Head of caudate nucleus (tissue), 42 donors: ENCODE results near the gene RIPOR2.

Source experiments
- DNase-seq, 42 donors: peaks; one replicate each; pipeline versions ENCODE4 v3.0.0 to v3.0.0-alpha.2; 2020 to 2021; ENCODE audit warnings: mixed read lengths in 7 of 42
- intact Hi-C: fragments of 100-400 bp; cut with DNase I; formaldehyde crosslinking; loops from one replicate; pipeline ENCODE4 v1.15.0; 2022

The RIPOR2 gene

GRCh38 chr6:24864343-24864742 lies 71.4 kb downstream of the RIPOR2 start:
- DNase-seq = no peak

GRCh38 chr6:24861934-24862333 lies 73.8 kb downstream of the RIPOR2 start:
- intact Hi-C loops = no loop called here
- no peak for DNase-seq

More at GRCh38 chr6:24864343-24864742, 71.4 kb downstream of the RIPOR2 start:
- intact Hi-C loops = no loop called here

- DNase-seq = no peak
- intact Hi-C loops = loop anchor here (5.0 to 10.0 kb wide), 2 partner anchors 135 to 203 kb away; no protein-coding TSS in a partner anchor
These were observed 76.1 kb downstream of the RIPOR2 start for GRCh38 chr6:24859608-24860200.

GRCh38 chr6:24859132-24859531 lies 76.6 kb downstream of the RIPOR2 start:
- intact Hi-C loops = loop anchor here (5.0 to 10.0 kb wide), 2 partner anchors 136 to 203 kb away; no protein-coding TSS in a partner anchor
- peak in 33 of 42 donors; percentile 20 to 80 (median 51) for DNase-seq

- intact Hi-C loops = loop anchor here (5.0 to 10.0 kb wide), 2 partner anchors 137 to 204 kb away; no protein-coding TSS in a partner anchor
- no peak for DNase-seq
These were observed 77.5 kb downstream of the RIPOR2 start for GRCh38 chr6:24858177-24858653.

GRCh38 chr6:24856901-24857670 lies 78.7 kb downstream of the RIPOR2 start:
- DNase-seq = peak in 15 of 42 donors; percentile 22 to 77 (median 40)
- intact Hi-C loops = loop anchor here (5.0 to 10.0 kb wide), 2 partner anchors 138 to 205 kb away; no protein-coding TSS in a partner anchor

- DNase-seq = no peak
- intact Hi-C loops = loop anchor here (5.0 to 10.0 kb wide), 2 partner anchors 139 to 206 kb away; no protein-coding TSS in a partner anchor
These were observed 79.5 kb downstream of the RIPOR2 start for GRCh38 chr6:24856246-24856599.

GRCh38 chr6:24855395-24856245 lies 80.1 kb downstream of the RIPOR2 start:
- intact Hi-C loops = loop anchor here (5.0 to 10.0 kb wide), 2 partner anchors 139 to 207 kb away; no protein-coding TSS in a partner anchor
- peak in 40 of 42 donors; percentile 28 to 85 (median 66) for DNase-seq

- intact Hi-C loops = loop anchor here (10.0 kb wide), 1 partner anchor 141 kb away; no protein-coding TSS in a partner anchor
- no peak for DNase-seq
These were observed 81.6 kb downstream of the RIPOR2 start for GRCh38 chr6:24854077-24854666.

- intact Hi-C loops = loop anchor here (10.0 kb wide), 1 partner anchor 144 kb away; no protein-coding TSS in a partner anchor
- DNase-seq = no peak
These were observed 84.7 kb downstream of the RIPOR2 start for GRCh38 chr6:24851086-24851485.

- intact Hi-C loops = loop anchor here (10.0 kb wide), 1 partner anchor 145 kb away; no protein-coding TSS in a partner anchor
- peak in 1 of 42 donors; percentile 10 for DNase-seq
These were observed 86.0 kb downstream of the RIPOR2 start for GRCh38 chr6:24849713-24850112.

- intact Hi-C loops = no loop called here
- DNase-seq = peak in 14 of 42 donors; percentile 17 to 75 (median 46)
These were observed 87.3 kb downstream of the RIPOR2 start for GRCh38 chr6:24848461-24848860.

GRCh38 chr6:24847402-24847801 lies 88.4 kb downstream of the RIPOR2 start:
- DNase-seq = peak in 13 of 42 donors; percentile 17 to 66 (median 36)
- intact Hi-C loops = no loop called here

- DNase-seq = peak in 1 of 42 donors; percentile 14
- intact Hi-C loops = no loop called here
These were observed 90.2 kb downstream of the RIPOR2 start for GRCh38 chr6:24845578-24845977.

GRCh38 chr6:24844903-24845302 lies 90.9 kb downstream of the RIPOR2 start:
- peak in 1 of 42 donors; percentile 13 for DNase-seq
- intact Hi-C loops = no loop called here

- intact Hi-C loops = no loop called here
These were observed 91.7 kb downstream of the RIPOR2 start for GRCh38 chr6:24844061-24844460.

GRCh38 chr6:24840187-24840586 lies 95.6 kb downstream of the RIPOR2 start:
- no peak for DNase-seq
- intact Hi-C loops = no loop called here

More at GRCh38 chr6:24844061-24844460, 91.7 kb downstream of the RIPOR2 start:
- peak in 1 of 42 donors; percentile 13 for DNase-seq

- DNase-seq = peak in 14 of 42 donors; percentile 27 to 69 (median 38)
- intact Hi-C loops = no loop called here
These were observed 96.8 kb downstream of the RIPOR2 start for GRCh38 chr6:24838994-24839393.
